NCI-H460 (cell line): ENCODE results near the gene STAMBPL1. TPM values are rescaled to one million over a fixed set of nuclear protein-coding genes. Genes with fewer than 3 reads are reported as not detected.

Source experiments
- total RNA-seq: library from RNA; depleted of rRNA; stranded (reverse); fragments of >200 nt; shearing (Covaris generic); gene quantifications from 2 replicates; pipeline ENCODE4 v1.2.3, GENCODE V29; 2014; rRNA removed

STAMBPL1 gene
- total RNA-seq, 1 experiment from 2014 or later: 39.8 TPM

Other genes starting within 250 kb of the STAMBPL1 start
- gene LIPF, start 215.8 kb upstream of the STAMBPL1 start, total RNA-seq: not detected in 2 replicates
- not detected in 2 replicates for gene LIPK, start 174.0 kb upstream of the STAMBPL1 start, total RNA-seq
- gene LIPN, start 120.2 kb upstream of the STAMBPL1 start, total RNA-seq: not detected in 2 replicates
- gene LIPM, start 77.5 kb upstream of the STAMBPL1 start, total RNA-seq: not detected in 2 replicates
- gene ANKRD22, start 28.4 kb upstream of the STAMBPL1 start, total RNA-seq: 0.17 TPM in 1 of 2 replicates, not detected in the other
- 40.4 and 41.7 TPM in 2 replicates for gene ACTA2, start 72.5 kb downstream of the STAMBPL1 start, total RNA-seq
- gene FAS, start 110.6 kb downstream of the STAMBPL1 start, total RNA-seq: 16.2 and 20.3 TPM in 2 replicates